Suppressor macrophage (primary cell): ENCODE data around the gene SASH1.
A peak's percentile ranks its signal among the peaks of the same experiment; 100 is the strongest.

Experiments
- DNase-seq, 4 experiments: peaks; one replicate each; pipeline ENCODE4 v3.0.0-alpha.2; 2020 to 2022

SASH1 gene

GRCh38 chr6:148436466-148436865 is 93.8 kb downstream of the SASH1 start:
- no peak for DNase-seq

- DNase-seq = no peak
Observed at GRCh38 chr6:148438632-148439031, 96.0 kb downstream of the SASH1 start.

DNA sequence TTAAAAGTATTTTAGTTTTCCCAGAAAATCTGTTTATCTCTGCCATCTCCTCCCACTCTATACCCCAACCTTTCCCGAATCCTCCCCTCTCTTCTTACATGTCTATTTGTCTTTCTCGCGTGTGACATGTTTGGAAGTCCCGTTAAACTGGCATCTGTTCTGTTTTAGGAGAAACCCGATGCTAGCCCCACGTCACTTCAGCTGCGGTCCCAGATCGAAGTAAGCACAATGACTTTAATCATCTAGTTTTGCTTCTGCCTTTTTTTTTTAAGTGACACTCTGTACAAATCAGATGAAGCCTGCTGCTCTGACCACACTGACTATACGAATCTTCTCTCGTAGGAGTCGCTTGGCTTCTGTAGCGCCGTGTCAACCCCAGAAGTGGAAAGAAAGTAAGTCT is 97.4 kb downstream of the SASH1 start:
- no peak for DNase-seq

DNA sequence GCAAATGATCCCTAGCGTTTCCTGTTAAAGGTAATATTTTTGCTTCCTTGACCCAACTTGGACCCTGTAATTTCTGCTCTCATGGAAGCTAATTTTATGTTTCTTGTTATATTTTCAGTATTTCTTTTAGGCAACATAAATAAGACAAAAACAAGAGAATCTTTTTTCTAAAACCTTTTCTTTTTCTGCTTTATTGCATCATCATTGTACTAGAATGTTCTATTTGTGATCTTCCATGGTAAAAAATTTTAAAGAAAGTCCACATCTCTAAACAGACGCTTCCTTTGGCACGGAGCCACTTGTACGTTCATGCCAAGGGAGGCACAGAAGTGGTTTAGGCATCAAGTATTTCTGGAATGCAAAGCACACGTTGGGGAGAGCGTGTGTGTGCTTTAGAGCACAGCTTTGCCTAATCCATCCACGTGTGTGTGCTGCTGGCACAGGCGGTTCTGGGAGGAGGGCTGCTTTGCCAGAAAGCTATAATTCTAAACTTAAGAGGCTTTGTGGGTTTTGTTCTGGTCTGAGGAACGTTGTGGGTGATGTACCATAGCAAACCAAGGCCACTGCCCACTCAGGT is 98.3 kb downstream of the SASH1 start:
- no peak for DNase-seq

- DNase-seq = peak in 3 of 4 experiments; percentile 14 to 58 (median 41)
Observed at GRCh38 chr6:148441454-148441911, 98.8 kb downstream of the SASH1 start.

- no peak for DNase-seq
Observed at GRCh38 chr6:148443798-148444560, 101.3 kb downstream of the SASH1 start.

DNA sequence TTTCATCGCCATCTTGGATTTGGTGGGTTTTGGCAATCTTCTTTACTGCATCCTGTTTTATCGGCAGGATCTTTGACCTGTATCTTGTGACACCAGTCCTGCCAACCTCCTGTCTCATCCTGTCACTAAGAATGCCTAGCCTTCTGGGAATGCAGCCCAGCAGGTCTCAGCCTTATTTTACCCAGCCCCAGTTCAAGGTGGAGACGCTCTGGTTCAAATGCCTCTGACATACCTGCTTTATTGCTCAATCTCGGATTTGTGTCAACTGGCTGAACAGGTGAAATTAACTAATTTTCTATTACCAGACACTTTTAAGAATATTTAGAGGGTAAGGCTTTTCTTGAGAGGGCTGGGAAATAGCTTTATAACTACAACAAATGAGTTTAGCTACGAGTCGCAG is 102.5 kb downstream of the SASH1 start:
- DNase-seq = no peak

DNA sequence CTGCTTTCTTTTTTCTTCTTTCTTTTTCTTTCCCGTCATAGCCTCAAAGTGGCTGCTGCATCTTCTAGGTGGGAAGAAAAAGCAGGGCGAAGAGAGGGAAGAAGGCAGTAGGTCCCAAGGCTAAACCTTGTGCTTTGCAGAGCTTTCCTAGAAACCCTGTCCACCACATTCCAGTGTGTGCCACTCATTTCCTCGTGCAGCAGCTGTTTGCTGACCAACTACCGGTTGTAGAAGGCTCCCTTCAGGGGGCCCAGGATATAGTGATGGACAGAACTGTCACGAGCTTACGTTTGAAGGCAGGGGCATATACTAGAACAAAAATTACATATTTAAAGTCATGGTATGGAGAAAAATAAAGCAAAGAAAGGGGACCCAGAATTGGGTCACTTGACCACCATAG is 103.0 kb downstream of the SASH1 start:
- no peak for DNase-seq

GRCh38 chr6:148446681-148447080 is 104.0 kb downstream of the SASH1 start:
- DNase-seq = no peak

- peak in 1 of 4 experiments; percentile 20 for DNase-seq
Observed at GRCh38 chr6:148447521-148448230, 105.0 kb downstream of the SASH1 start.

- DNase-seq = peak; percentile 45 to 66 (median 60)
Observed at GRCh38 chr6:148448369-148449012, 105.9 kb downstream of the SASH1 start.

- DNase-seq = no peak
Observed at GRCh38 chr6:148450866-148451265, 108.2 kb downstream of the SASH1 start.

GRCh38 chr6:148451690-148452089 is 109.1 kb downstream of the SASH1 start:
- no peak for DNase-seq

- DNase-seq = no peak
Observed at GRCh38 chr6:148452876-148453275, 110.2 kb downstream of the SASH1 start.

GRCh38 chr6:148453906-148454305 is 111.3 kb downstream of the SASH1 start:
- no peak for DNase-seq

DNA sequence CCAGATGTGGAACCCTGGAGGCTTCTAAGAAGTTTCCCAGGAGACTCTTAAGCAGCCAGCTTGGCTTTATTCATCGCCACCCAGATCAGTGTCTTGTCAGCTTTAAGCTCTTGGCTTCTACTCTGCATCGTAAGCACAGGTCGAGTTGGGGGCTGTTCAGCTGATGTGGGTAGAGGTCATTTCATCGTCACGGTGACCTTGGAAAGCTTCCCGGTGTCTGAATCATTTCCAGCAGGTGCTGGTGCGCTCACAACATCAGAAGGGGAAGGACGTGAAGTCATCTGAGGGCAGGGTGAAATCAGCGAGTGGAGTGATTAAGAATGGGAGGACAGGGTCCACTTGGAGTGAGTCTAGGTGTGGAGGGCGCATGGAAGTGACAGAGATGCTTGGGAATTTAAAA is 112.6 kb downstream of the SASH1 start:
- no peak for DNase-seq

DNA sequence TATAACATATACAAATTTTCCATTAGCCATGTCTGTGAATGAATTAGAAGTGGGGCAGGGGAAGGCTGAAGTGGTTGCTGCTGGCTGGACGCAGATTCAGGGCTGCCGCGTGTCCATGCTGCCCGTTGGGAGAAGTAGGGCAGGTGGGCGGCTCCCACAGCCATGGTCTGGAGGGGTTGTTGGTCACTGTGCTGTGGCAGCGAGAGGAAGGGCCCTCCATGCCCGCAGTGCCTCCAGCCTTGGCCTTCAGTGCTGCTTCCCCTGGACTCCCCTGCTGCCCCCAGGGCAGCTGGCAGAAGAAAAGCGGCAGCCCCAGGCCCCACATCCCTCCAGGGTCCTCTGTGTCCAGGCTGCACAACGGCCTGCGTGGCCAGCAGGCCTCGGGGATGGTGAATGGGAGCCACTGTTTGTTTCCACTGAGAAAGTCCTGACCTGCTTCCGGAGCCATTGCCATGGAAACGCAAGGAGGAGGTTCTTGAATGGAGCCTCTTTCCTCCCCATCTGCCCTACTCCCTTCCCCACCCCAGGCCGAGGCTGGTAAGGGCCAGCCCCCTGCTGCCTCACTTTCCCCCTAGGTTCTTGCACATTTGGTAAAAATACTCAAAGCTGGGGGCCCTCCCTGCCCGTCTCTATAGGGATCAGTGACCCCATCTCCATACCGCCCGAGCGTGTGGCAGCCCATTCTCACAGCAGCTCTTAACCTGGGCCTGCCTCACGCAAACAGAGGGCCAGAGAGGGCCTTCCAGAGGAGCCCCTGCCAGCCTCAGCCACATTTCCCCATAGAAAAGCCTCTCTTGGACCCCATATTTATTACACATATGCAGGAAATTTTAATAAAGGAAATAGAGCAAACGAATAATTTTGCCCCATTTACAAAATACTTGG is 113.3 kb downstream of the SASH1 start:
- DNase-seq = no peak

GRCh38 chr6:148457137-148457842 is 114.7 kb downstream of the SASH1 start:
- DNase-seq = no peak

GRCh38 chr6:148457843-148458159 is 115.2 kb downstream of the SASH1 start:
- DNase-seq = no peak

- DNase-seq = no peak
Observed at GRCh38 chr6:148459238-148459637, 116.6 kb downstream of the SASH1 start.

DNA sequence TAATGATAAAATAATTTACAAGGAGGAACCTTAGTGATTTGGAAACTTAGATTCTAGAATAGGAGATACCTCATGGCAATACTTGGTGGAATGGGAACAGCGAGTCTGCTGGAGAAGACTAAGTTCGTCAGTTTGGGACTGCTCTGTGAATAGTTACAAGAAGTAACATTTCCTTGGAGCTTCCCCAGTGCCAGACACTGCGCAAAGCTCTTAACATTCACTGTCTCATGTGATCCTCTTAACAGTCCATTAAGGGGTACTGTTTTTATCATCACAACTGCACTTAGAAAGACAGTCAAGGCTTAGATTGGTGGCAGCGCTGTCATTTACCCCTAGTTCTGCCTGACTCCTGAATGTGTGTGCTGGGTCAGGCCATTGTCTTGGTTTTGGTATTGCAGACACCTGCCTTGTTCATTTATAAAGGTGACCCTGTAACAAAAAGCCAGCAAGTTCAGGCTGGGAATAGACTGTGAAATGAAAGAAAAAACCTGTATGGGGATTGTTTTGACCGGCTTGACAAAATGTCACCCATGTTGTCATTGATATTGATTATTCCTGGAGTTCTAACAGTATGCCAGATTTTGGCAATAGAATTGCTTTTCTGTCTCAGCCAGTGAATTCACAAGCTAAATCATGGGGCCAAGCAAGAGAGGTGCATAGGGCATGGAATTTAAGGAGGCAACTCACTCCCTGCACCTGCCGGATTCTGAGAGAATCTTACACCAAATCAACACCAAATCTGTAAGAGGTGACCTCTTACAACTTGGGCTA is 118.4 kb downstream of the SASH1 start:
- no peak for DNase-seq
